SK-N-SH treated with all-trans-retinoic acid at 6 μM for 48 hours (cell line): ENCODE data around the gene CCDC167.

Experiments
- ATAC-seq: fragments of 200-7000 bp; cut with Tn5 transposase; 3 replicates; pipeline ENCODE4 v1.9.1; 2020; ENCODE audit warnings: mild to moderate bottlenecking, moderate library complexity
- ARNTL ChIP-seq: fragments of 450-650 bp; formaldehyde crosslinking; IDR thresholded peaks from 2 replicates; pipeline ENCODE4 v1.5.0; 2020; ENCODE audit warnings: low read depth, mild to moderate bottlenecking, moderate library complexity, borderline replicate concordance
- CREB5 ChIP-seq: fragments of 250-450 bp; sonication (Bioruptor Pico); IDR thresholded peaks from 2 replicates; pipeline ENCODE4 v1.5.1; 2020; ENCODE audit warnings: low read depth, mild to moderate bottlenecking, moderate library complexity
- GLIS3 ChIP-seq: fragments of 250-450 bp; sonication (Bioruptor Pico); IDR thresholded peaks from 2 replicates; pipeline ENCODE4 v1.5.0; 2020; ENCODE audit warnings: mild to moderate bottlenecking, moderate library complexity
- ISL1 ChIP-seq: fragments of 250-450 bp; sonication (Bioruptor Pico); IDR thresholded peaks from 2 replicates; pipeline ENCODE4 v2.1.2; 2022; ENCODE audit warnings: mild to moderate bottlenecking, moderate library complexity
- OSR1 ChIP-seq: fragments of 250-450 bp; sonication (Bioruptor Pico); IDR thresholded peaks from 2 replicates; pipeline ENCODE4 v1.8.0; 2022; ENCODE audit warnings: moderate library complexity, mild to moderate bottlenecking, inconsistent platforms
- PATZ1 ChIP-seq: fragments of 250-450 bp; sonication (Bioruptor Pico); IDR thresholded peaks from 2 replicates; pipeline ENCODE4 v1.8.0; 2020; ENCODE audit warnings: mild to moderate bottlenecking, moderate library complexity, borderline replicate concordance
- PPARA ChIP-seq: fragments of 250-450 bp; sonication (Bioruptor Pico); IDR thresholded peaks from 2 replicates; pipeline ENCODE4 v1.5.0; 2020; ENCODE audit warnings: mild to moderate bottlenecking, borderline replicate concordance
- TCF4 ChIP-seq: fragments of 250-450 bp; sonication (Bioruptor Pico); IDR thresholded peaks from 2 replicates; pipeline ENCODE4 v1.8.0; 2021; ENCODE audit warnings: mild to moderate bottlenecking, moderate library complexity, borderline replicate concordance
- TSHZ2 ChIP-seq: fragments of 250-450 bp; sonication (Bioruptor Pico); IDR thresholded peaks from 2 replicates; pipeline ENCODE4 v1.5.0; 2020; ENCODE audit warnings: mild to moderate bottlenecking, moderate library complexity
- ZFP3 ChIP-seq: fragments of 250-450 bp; sonication (Bioruptor Pico); IDR thresholded peaks from 2 replicates; pipeline ENCODE4 v1.5.0; 2020; ENCODE audit warnings: mild to moderate bottlenecking, moderate library complexity
- ZFP30 ChIP-seq: fragments of 450-650 bp; formaldehyde crosslinking; IDR thresholded peaks from 2 replicates; pipeline ENCODE4 v1.5.0; 2022; ENCODE audit warnings: mild to moderate bottlenecking, moderate library complexity
- ZNF565 ChIP-seq: fragments of 450-650 bp; formaldehyde crosslinking; conservative IDR thresholded peaks from 2 replicates; pipeline ENCODE4 v1.5.0; 2020; ENCODE audit warnings: low read depth, mild to moderate bottlenecking, moderate library complexity
- ZNF70 ChIP-seq: fragments of 450-650 bp; formaldehyde crosslinking; IDR thresholded peaks from 2 replicates; pipeline ENCODE4 v1.5.0; 2020; ENCODE audit warnings: mild to moderate bottlenecking, moderate library complexity
- TF ChIP-seq, protein P1 (sequence below): fragments of 250-450 bp; sonication (Bioruptor Pico); IDR thresholded peaks from 2 replicates; pipeline ENCODE4 v1.5.1; 2021; ENCODE audit warnings: mild to moderate bottlenecking, moderate library complexity

CCDC167 gene

GRCh38 chr6:37514837-37515236 is 15.1 kb upstream of the CCDC167 start:
- TF ChIP-seq ISL1 = no peak
- no peak for TF ChIP-seq TCF4 (CRISPR knock-in tag)
- no peak for ATAC-seq

- TF ChIP-seq ISL1 (no peak), PATZ1 (CRISPR knock-in tag) (no peak), ARNTL (CRISPR knock-in tag) (no peak), TSHZ2 (CRISPR knock-in tag) (no peak), ZFP3 (no peak), CREB5 (CRISPR knock-in tag) (no peak)
- TF ChIP-seq, protein P1, sequence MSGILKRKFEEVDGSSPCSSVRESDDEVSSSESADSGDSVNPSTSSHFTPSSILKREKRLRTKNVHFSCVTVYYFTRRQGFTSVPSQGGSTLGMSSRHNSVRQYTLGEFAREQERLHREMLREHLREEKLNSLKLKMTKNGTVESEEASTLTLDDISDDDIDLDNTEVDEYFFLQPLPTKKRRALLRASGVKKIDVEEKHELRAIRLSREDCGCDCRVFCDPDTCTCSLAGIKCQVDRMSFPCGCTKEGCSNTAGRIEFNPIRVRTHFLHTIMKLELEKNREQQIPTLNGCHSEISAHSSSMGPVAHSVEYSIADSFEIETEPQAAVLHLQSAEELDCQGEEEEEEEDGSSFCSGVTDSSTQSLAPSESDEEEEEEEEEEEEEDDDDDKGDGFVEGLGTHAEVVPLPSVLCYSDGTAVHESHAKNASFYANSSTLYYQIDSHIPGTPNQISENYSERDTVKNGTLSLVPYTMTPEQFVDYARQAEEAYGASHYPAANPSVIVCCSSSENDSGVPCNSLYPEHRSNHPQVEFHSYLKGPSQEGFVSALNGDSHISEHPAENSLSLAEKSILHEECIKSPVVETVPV (CRISPR knock-in tag) = no peak
- TF ChIP-seq, all 23 proteins: peak for 0
- ATAC-seq = peak; percentile 26; the same call in 2 of the 3 replicates
These were observed 14.7 kb upstream of the CCDC167 start for GRCh38 chr6:37514321-37514771.

DNA sequence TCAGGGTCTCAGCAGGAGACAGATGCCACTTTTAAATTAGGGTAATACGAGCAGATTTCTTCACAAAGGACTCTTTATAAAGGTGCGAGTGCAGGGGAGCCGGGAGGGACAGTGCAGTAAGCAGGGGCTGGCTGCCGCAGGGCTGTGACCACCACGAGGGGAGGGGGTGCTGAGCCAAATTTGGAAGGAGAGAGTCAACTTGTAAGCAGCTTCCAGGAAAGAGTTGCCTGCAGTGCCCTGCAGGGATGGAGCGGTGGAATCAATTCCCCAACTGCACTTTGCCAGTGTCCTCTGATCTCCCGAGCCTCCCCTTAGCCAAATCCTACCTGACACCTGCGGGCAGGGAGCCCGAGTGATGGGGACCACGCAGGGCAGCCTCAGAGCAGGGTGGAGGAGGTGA is 13.9 kb upstream of the CCDC167 start:
- ATAC-seq = no peak

More for the DNA sequence above, 13.9 kb upstream of the CCDC167 start:
- TF ChIP-seq ZNF70 (CRISPR knock-in tag) (no peak), GLIS3 (CRISPR knock-in tag) (no peak), ARNTL (CRISPR knock-in tag) (no peak), TSHZ2 (CRISPR knock-in tag) (no peak), ZFP30 (CRISPR knock-in tag) (no peak), OSR1 (no peak), PPARA (CRISPR knock-in tag) (no peak), ZNF565 (CRISPR knock-in tag) (no peak)
- TF ChIP-seq, protein P1 (CRISPR knock-in tag) = no peak
